Right lobe of liver (tissue), 4 donors: Measurements from ENCODE around the gene SLC39A13.

ENCODE experiments used
- CTCF ChIP-seq, 4 donors: fragments of 200-600 bp in 3 of 4; fragments of 450-650 bp in 1 of 4; IDR thresholded peaks; one replicate each; pipeline versions ENCODE4 v1.5.1 to v1.8.0; 2016 to 2022; ENCODE audit warnings: antibody characterized with exemption in 4 of 4, mild to moderate bottlenecking in 2 of 4
- POLR2A ChIP-seq: fragments of 450-650 bp; IDR thresholded peaks from one replicate; pipeline ENCODE4 v1.6.1; 2017; ENCODE audit warnings: antibody characterized with exemption, mild to moderate bottlenecking
- donor health status: DM: no; HTN: no; CAD: no.
- donor health status: DM: no; HTN: no; CAD: no.
- donor health status: DM: no; HTN: yes; CAD: no.

- TF ChIP-seq POLR2A (no peak), CTCF (IDR thresholded peaks at IDR 0.05) (no peak)
Observed at GRCh38 chr11:47403571-47403970, 4.8 kb upstream of the SLC39A13 start.
